ENCODE results near the gene PIM3. TPM values are rescaled to one million over a fixed set of nuclear protein-coding genes. Genes with fewer than 3 reads are reported as not detected.

Gene PIM3
- total RNA-seq, 1 donor from 2014 or later, result 94.7 TPM

DNA sequence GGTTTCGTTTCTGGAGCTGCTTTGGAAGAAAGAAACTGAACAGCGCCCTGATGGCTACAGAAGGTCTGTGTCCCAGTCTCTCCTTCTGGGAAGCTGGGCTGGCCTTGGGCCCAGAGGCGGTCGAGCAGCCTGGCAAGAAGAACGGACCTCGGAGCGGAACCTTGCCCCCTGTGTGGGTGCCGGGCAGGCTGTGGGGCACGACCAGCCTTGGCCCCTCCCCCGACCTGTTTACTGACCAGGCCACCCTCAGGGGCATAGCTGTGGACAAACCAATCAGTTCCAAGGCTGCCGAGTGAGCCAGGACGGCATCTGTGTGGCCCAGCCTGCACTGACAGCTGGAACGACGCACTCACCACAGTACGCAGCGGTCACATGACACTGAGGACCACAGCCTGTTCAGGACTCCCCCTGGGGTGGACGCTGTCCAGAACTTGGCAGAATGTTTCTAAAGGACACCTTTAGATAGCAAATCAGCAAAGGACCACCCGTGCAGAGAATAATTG lies 7.2 kb downstream of the PIM3 start:
- TF ChIP-seq, protein P1, sequence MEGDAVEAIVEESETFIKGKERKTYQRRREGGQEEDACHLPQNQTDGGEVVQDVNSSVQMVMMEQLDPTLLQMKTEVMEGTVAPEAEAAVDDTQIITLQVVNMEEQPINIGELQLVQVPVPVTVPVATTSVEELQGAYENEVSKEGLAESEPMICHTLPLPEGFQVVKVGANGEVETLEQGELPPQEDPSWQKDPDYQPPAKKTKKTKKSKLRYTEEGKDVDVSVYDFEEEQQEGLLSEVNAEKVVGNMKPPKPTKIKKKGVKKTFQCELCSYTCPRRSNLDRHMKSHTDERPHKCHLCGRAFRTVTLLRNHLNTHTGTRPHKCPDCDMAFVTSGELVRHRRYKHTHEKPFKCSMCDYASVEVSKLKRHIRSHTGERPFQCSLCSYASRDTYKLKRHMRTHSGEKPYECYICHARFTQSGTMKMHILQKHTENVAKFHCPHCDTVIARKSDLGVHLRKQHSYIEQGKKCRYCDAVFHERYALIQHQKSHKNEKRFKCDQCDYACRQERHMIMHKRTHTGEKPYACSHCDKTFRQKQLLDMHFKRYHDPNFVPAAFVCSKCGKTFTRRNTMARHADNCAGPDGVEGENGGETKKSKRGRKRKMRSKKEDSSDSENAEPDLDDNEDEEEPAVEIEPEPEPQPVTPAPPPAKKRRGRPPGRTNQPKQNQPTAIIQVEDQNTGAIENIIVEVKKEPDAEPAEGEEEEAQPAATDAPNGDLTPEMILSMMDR (IDR thresholded peaks at IDR 0.05), result no peak
- peak overlapping the region; percentile 90 for H3K27ac ChIP-seq
- H3K27me3 ChIP-seq (ENCODE audit: low read depth), result no peaks in the 10 kb centered on the region
- DNase-seq, result peak; percentile 77
- intact Hi-C loops (cut with DNase I), result no loop called here
- peak in 1 of 2 donors; percentile 0 for ATAC-seq
- peaks cover 28% of the 10 kb centered on the region for H3K36me3 ChIP-seq
- peak overlapping the region; percentile 95 for H3K4me3 ChIP-seq
- peaks cover 87% of the 10 kb centered on the region for H3K4me1 ChIP-seq
- no peaks in the 10 kb centered on the region for H3K9me3 ChIP-seq

DNA sequence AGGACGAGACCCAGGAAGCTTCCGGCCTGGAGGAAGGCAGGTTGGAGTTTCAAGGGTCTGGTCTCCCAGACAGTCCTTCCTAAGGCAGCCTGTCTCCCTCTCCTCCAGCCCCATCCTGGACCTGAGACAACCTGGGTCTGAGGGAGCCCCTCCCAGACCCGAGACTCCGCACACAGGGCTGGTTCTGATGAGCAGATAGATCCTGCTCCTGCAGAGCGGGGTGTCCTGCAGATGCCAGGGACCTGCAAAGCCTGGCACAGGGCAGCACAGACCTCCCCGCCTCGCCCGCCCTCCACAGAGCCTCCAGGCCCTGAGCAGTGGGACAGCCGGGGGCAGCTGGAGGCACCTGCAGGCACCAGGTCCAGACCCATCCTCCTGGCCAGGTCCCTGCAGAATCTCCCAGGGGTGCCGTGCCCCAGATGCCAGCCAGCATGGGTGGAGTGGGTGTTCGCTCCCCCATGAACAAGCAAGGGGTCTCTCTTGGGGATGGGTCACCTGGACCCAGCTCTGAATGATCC lies 7.8 kb downstream of the PIM3 start:
- DNase-seq (peak; percentile 48), ATAC-seq (no peak)
- peak overlapping the region; percentile 90 for H3K27ac ChIP-seq
- H3K36me3 ChIP-seq, result peaks cover 22% of the 10 kb centered on the region
- intact Hi-C loops (cut with DNase I), result no loop called here
- H3K4me1 ChIP-seq, result peaks cover 81% of the 10 kb centered on the region
- TF ChIP-seq, protein P1 (IDR thresholded peaks at IDR 0.05), result no peak
- no peaks in the 10 kb centered on the region for H3K27me3 ChIP-seq (ENCODE audit: low read depth)
- no peak overlapping the region for H3K4me3 ChIP-seq
- H3K9me3 ChIP-seq, result no peaks in the 10 kb centered on the region

DNA sequence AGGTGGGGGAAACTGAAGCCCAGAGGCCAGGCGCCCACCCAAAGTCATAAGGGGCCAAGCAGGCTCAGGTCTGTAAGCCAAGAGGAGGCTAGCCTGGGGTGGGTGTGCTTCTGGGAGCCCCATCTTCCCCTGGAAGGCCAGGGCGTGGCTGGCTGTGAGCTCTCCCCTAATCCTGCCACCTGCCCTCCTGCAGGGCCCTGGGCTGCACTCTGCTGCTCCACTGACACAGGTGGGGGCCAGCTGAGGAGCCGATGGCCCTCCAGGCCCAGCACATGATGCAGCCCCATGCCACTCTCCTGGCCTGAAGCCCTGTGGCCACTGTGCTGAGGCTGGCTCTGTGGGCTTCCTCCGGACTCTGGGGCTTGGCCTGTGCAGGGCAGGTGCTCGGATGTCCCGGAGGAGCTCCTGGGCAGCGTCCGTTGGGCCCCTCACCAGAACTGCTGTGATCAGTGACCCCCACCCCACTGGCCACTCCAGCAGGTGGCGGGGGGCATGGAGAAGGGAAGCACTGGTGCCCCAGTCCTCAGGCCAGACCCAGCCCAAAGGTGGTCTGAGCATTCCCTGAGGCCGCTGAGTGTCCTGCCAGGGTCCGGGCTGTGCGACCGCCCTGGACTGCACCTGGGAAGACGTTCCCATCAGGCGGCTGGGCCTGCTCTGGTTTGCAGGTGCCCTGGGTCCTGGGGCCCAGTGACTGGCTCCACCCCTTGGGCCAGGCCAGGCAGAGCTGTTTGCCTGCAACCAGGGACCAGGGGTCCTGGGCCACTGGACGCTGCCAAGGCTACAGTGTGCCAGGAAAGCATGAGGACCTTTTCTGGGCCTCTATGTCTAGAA lies 8.5 kb downstream of the PIM3 start:
- Histone ChIP-seq H3K9me3 (no peaks in the 10 kb centered on the region), H3K27ac (peak overlapping the region; percentile 80), H3K36me3 (peaks cover 16% of the 10 kb centered on the region), H3K4me3 (no peak overlapping the region), H3K27me3 (ENCODE audit: low read depth) (no peaks in the 10 kb centered on the region), H3K4me1 (peaks cover 74% of the 10 kb centered on the region)
- ATAC-seq (no peak), DNase-seq (peak; percentile 56)
- intact Hi-C loops (cut with DNase I), result no loop called here
- TF ChIP-seq, protein P1 (IDR thresholded peaks at IDR 0.05), result no peak

DNA sequence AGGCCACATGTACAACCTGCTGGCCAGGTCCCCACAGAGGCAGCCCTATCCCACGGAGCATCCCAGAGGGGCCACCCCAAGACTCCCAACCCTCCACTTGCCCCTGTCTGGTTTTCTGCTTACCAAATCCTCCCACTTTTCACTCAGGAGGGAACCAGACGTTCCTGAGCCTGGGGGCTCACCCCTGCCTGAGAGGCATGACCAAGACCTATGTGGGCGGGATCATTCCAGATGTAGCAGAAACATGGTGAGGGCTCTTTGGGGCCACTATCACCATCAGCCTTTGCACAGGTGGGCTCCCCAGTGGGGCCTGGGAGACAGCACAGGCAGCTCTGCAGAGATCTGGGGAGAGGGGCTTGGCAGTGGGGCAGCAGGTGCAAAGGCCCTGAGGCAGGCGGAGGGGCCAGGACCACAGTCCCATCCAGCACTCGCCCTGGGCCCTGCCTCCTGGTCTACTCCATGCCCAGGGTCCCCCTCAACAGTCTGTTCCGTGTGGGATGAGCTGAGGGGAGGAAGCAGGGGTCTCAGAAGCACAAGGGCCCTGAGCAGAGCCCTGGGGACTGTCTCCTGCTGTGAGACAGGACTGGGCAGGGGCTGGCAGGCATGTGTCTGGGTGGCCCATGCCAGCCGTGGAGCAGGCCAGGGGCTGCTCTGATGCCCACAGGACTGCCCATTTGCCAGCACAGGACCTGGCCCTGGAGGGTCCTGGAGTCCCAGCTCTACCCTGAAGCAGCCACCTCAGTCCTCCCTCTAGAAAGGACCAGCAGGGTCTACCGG lies 9.4 kb downstream of the PIM3 start:
- Histone ChIP-seq H3K27me3 (ENCODE audit: low read depth) (no peaks in the 10 kb centered on the region), H3K27ac (peak overlapping the region; percentile 80), H3K4me1 (peaks cover 65% of the 10 kb centered on the region), H3K4me3 (no peak overlapping the region), H3K36me3 (peaks cover 7% of the 10 kb centered on the region), H3K9me3 (no peaks in the 10 kb centered on the region)
- intact Hi-C loops (cut with DNase I), result no loop called here
- peak; percentile 47 for DNase-seq
- TF ChIP-seq, protein P1 (IDR thresholded peaks at IDR 0.05), result no peak
- ATAC-seq, result no peak

DNA sequence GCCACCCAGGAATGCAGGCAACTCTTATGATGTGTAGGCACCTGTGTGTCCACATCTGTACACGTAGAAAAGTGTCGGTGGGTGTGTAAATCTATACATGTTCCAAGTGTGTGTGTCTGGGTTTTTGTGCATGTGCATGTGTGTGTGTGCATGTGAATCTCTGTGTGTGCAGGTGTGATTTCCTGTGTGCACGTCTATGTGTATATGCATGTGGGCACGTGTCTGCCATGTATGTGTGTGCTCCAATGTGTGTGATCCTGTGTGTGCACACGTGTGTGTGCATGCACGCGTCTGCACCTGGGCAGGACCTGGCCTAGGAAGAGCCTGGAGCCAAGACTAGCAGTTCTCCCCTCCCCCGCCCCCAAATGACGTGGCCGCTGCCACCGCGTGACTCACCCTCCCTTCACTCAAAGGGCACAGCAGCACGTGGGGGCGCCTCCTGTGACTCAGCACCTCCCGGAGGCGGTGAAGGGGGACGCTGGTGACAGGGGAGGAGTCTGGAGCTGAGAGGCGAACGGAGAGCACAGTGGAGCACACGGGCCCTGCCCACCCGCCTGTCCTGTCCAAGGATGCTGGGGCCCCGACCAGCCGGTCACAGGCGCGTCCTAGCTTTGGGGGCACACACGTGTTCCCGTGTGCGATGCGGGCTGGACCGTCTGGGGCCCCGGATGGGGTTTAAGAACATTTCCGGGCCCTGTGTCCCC lies 10.1 kb downstream of the PIM3 start:
- Histone ChIP-seq H3K27me3 (ENCODE audit: low read depth) (no peaks in the 10 kb centered on the region), H3K27ac (peak overlapping the region; percentile 80), H3K9me3 (no peaks in the 10 kb centered on the region), H3K4me3 (peak overlapping the region; percentile 60), H3K4me1 (peaks cover 58% of the 10 kb centered on the region), H3K36me3 (no peaks in the 10 kb centered on the region)
- ATAC-seq (peak; percentile 90 to 92), DNase-seq (peak; percentile 97)
- TF ChIP-seq, protein P1 (IDR thresholded peaks at IDR 0.05), result no peak
- intact Hi-C loops (cut with DNase I), result no loop called here

All from lower lobe of right lung (tissue), 2 donors.